MV-4-11 (cell line): Measurements from ENCODE around the gene PSPH.
"Not testable (repeated sequence)": the region's sequence is repeated elsewhere in the genome, so short reads cannot be mapped to it uniquely, and the experiment has no call there.

Experiments used
- DNase-seq: peaks from one replicate; lab custom pipeline; 2025; lab: John Stamatoyannopoulos, UW

The PSPH gene

DNA sequence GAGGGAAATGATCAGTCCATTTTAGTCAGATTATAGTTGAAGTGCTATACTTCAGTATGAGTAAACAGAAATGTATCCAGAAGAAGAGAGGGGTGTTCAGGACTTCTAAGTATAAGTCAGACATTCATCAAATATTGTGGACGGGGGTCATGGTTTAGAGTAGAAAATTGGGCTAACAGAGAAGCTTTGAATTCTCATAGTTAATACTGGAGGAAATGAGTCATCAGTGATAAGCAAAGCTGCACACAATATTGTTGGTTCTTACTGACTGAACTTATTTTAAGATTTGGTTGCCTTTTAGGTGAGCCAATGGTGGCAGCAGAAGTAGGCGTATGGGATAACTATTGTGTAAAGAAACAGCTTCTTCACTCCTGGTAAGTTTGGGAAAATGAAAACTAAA, 11.1 kb upstream of the PSPH start:
- peak; percentile 57 for DNase-seq

DNA sequence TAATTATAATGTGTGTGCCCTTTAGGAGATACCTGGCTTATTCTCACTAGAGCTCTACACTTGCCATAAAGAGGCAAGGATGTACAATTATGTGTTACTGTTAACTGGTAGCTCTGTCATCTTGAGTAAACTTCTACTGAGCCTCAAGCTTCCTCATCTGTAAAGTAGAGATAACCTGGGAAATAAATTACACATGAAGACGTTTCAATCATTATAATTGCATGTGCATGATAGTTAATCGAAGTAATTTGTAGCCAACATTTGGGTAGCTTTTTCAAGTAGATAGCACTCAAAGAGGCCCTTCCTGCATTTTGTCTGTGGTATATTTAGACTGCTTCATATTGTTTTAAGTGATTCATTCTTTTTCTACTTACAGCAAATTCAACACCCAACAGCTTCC, 2.7 kb upstream of the PSPH start:
- no peak for DNase-seq

DNA sequence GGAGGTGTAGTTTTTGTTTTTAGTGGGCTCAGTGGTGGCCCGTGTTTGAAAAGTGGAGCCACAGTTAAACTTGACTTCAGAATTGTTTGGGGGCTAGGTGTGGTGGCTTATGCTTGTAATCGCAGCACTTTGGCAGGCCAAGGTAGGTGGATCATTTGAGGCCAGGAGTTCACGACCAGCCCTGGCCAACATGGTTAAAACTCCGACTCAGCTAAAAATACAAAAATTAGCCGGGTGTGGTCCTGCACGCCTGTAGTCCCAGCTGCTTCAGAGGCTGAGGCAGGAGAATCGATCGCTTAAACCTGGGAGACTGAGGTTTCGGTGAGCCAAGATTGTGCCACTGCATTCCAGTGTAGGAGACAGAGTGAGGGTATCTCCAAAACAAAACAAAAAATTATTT, 2.1 kb upstream of the PSPH start:
- no peak for DNase-seq

DNA sequence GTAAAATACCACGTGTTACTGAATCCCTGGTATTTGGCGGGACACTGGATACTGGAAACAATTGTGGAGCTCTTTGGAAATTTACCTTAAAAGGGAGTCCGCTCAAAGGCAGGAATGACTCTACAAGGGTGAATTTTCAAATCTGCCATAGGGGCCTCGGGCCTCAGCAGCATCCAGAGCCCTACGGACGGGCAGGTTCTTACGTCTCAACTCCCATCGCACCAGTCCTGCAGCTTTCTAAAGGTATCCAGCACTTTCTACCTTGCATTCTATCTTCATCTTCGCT, 248 bp downstream of the PSPH start:
- no peak for DNase-seq

DNA sequence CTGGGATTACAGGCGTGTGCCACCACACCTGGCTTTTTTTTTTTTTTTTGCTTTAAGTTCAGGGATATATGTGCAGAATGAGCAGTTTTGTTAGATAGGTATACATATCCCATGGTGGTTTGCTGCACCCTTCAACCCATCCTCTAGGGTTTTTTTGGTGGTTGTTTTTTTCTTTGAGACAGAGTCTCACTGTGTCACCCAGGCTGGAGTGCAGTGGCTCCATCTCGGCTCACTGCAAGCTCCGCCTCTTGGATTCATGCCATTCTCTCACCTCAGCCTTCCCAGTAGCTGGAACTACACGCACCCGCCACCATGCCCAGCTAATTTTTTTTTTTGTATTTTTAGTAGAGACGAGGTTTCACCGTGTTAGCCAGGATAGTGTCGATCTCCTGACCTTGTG, 2.5 kb downstream of the PSPH start:
- DNase-seq = not testable (repeated sequence)

DNA sequence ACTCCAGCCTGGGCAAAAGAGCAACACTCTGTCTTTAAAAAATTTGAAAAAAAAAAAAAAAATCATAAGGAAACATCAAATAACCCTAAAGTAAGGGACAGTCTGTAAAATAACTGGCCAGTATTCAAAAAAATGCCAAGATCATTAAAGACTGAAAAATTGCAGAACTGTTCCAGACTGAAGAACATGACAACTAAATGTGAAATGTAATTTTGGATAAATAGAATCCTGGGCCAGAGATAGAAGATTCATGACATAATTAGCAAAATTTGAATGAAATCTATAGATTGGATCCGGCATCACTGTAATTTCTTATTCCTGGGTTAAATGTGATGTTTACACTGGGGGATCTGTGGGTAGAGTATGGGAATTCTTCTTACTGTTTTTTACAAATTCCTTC, 3.0 kb downstream of the PSPH start:
- no peak for DNase-seq

DNA sequence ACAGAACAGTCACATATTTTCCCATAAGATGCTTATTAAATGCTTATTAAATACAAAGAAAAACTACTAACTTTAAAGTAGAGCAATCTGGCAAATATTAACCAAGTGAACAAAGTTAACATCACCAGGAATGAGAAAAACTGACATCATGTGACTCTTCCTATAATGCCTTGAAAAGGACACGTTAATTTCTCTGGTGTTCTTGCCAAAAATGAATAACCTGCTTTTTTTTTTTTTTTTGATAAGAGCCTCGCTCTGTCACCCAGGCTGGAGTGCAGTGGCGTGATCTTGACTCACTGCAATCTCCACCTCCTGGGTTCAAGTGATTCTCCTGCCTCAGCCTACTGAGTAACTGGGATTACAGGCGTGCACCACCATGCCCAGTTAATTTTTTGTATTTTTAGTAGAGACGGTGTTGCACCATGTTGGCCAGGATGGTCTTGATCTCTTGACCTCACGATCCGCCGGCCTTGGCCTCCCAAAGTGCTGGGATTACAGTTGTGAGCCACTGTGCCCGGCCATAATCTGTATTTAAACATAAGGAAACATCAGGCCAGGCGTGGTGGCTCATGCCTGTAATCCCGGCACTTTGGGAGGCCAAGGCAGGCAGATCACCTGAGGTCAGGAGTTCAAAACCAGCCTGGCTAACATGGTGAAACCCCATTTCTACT, 3.7 kb downstream of the PSPH start:
- not testable (repeated sequence) for DNase-seq

DNA sequence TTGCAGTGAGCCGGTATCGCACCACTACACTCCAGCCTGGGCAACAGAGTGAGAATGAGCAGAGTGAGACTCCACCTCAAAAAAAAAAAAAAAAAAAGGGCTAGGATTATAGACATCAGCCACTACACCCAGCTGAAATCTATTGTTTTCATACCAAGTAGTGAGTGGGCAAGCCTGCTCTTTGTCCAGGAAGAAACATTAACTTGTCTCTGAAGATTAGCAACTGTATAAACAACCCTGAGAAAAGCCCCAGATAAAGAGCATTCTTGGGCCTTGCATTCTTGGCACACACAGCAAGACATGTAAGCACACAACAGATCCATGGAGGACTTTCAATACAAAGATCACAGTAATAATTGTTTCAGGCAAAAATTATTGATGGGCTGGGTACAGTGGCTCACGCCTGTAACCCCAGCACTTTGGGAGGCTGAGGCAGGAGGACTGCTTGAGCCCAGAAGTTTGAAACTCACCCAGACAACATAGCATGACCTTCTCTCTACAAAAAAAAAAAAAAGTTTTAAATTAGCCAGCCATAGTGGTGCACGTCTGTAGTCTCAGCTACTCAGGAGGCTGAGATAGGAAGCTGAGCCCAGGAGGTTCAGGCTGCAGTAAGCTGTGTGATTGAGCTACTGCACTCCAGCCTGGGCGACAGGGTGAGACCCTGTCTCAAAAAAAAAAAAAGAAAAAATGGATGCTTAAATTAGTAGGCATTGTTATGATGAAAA, 4.4 kb downstream of the PSPH start:
- no peak for DNase-seq

DNA sequence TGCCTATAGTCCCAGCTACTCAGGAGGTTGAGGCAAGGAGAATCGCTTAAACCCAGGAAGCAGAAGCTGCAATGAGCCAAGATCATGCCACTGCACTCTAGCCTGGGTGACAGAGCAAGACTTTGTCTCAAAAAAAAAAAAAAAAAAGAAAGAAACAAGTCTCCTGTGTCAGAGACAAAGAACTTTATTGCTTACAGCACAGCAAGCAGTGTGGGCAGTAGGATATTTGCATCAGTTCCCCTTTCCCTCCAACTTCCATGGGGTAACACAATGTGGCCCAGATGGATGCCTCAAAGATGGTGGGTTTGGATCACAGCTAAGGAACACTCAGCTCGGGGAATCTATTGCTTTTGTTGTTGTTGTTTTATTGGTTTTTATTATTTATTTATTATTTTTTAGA, 5.5 kb downstream of the PSPH start:
- peak; percentile 49 for DNase-seq

DNA sequence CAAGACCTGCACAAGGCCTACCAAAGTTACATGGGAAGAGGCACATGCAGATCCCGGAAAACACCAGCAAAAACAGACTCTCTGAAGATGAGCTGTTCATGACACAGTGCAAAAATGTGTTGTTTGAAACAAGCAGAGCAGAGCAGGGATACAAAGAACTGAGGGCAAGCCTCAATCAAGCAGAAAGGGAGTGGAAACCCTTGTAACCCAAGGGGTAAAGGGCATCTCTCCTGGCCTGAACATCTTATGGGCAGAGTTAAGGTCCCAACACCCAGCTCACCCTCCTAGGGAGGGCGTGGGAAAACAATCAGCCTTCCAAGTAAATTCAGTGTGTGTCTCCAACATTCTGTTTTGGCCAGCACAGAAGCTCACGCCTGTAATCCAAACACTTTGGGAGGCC, 10.5 kb downstream of the PSPH start:
- no peak for DNase-seq

DNA sequence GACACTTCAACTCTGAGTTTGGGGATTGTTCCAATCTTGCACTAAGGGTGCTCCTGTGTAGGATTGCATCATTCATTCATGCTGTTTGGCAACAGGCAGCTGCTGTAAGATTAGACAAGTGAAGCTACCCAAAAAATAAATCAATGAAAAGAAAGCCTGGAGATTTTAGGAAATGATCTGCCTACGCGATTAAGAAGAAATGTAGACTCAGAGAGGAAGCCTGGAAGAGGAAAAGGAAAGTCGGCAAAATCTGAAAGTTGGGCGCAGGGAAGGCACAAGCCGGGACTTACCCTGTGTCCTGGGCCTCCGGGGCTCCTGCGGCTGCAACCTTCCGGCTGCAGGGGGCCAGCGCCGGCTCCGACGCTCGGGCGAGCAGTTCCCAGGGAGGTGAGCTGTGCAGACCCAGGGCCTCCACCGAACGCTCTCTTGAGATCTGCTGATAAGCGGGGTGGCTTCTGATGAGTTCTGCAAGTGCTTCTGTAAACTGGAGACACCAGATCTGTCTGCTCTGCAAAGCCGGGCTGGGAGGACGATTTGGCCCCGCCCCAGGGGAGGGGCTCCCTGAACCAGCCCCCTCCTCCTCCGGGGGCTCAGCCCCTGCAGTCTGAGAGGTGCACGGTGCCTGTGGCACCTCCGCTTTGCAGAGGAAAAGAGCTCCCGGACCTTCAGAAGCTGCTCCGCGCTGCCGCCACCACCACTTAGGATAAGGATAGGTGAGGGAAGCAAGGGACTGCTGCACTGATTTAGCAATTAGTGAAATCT, 17.4 kb downstream of the PSPH start:
- DNase-seq = peak; percentile 71

DNA sequence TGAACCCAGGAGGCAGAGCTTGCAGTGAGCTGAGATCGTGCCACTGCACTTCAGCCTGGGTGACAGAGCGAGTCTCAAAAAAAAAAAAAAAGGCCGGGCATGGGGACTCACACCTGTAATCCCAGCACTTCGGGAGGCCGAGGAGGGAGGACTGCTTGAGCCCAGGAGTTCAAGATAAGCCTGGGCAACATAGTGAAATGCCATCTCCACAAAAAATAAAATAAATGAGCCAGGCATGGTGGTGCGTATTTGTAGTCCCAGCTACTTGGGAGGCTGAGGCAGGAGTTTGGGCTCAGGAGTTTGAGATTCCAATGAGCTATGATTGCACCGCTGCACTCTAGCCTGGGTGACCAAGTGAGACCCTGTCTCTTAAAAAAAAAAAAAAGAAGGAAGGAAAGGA, 18.7 kb downstream of the PSPH start:
- not testable (repeated sequence) for DNase-seq

DNA sequence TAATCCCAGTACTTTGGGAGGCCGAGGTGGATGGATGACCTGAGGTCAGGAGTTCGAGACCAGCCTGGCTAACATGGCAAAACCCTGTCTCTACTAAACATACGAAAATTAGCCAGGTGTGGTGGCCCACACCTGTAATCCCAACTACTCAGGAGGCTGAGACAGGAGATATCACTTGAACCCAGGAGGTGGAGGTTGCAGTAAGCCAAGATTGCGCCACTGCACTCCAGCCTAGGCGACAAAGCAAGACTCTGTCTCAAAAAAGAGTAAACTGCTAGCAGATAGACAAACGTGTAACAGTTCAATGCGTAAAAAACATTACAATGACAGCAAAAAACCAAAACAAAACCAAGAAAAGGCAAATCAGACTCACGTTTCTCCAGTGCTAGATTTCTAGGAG, 19.7 kb downstream of the PSPH start:
- DNase-seq = not testable (repeated sequence)

DNA sequence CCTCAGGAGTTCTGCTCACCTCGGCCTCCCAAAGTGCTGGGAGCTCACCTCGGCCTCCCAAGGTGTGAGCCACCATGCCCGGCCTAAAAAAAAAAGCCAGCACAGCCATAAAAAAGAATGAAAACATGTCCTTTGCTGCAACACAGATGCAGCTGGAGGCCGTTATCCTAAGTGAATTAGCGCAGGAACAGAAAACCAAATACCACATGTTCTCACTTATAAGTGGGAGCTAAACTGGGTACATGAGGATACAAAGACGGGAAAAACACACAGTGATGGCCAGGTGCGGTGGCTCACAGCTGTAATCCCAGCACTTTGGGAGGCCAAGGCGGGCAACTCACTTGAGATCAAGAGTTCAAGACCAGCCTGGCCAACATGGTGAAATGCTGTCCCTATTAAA, 20.9 kb downstream of the PSPH start:
- no peak for DNase-seq

DNA sequence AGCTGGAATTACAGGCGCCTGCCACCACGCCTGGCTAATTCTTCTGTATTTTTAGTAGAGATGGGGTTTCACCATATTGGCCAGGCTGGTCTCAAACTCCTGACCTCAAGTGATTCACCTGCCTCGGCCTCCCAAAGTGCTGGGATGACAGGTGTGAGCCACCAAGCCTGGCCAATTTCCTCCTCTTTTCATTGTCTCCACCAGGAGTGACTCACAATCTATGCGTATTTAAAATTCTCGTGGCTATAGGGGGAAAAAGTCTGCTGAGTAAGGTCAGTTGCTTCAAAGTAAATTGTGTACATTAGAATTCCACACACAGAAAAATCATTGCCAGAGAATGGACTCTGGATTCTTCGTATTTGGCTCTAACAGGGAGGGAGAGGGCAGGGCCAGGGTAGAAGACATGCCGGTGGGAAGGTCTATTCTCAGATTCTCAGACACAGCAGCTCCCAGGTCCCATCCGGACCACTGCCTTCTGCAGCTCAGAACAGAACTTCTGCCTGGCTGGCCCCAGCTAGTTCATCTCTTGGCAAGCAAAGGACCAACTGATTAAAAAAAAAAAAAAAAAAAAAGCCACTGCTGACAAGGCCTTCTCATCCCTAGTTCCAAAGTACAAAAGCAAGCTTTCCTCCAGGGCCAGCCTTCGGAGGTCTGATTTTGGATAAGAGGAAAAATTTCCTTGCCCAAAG, 22.2 kb downstream of the PSPH start:
- DNase-seq = no peak

DNA sequence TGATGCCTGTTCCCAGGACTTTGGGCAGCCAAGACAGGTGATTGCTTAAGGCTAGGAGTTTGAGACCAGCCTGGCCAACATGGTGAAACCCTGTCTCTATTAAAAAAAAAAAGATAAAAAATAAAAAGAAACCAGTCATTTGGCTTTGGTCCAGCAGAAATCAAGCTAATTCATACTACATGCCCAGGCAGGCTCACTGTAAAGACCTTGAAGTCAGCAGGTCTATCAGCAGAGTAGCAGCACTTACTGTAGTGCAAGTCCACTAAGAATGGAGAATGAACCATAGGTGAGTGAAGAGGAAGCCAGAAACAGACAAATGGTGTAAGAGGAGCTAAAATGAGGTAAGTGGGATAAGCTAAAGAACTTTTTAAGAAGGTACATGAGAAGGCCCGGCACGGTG, 24.7 kb downstream of the PSPH start:
- DNase-seq = no peak

DNA sequence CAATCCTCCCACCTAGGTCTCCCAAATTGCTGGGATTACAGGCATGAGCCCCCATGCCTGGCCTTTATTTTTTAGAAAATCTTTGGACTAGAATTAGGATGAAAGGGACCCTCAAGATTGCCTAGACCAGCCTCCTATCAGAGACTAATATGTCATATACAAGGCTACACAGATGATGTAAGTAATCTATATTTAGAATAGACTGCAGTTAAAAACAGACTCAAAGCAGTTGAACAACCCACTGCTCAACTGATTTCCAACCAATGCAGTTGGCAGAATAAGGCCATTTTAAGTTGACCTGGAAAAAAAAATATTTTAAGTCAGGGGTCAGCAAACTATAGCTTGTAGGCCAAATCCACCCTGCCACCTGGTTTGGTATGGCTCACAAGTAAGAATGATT, 27.7 kb downstream of the PSPH start:
- DNase-seq = peak; percentile 54

DNA sequence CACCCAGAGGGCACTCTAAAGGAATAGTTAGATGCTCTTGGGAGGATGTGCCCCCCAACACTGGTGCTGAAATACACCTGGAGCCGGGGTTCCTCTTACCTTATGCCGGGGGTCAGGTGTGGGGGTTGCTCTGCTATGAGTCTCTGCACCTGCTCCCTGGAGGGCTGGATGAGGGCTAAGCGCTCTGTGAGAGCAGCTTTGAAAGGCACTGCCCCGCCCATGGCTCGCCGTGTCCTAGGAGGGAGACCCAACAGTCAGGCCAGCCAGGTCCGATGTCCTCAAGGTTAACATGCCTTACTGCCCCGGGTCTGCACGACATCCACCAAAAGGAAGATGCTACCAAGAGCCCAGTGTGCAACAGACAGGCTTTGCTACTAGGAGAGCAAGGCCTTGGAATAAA, 31.7 kb downstream of the PSPH start:
- no peak for DNase-seq

DNA sequence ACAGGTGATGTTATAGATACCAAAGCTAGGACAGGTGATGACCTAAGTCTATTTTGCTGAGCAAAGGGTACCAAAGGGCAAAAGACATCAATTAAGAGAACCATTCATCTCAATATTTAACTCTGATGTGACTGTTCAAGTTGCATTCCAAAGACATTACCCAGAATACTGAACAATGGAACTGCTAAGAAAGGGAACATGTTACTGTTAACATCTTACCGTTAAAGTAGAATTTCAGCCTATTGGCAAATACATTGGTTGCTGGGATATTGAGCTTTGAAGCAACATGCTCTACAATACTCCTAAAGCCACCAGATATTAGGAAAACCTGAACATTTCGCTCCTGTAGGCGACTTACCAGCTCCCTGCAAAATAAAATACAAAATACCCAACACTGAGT, 34.2 kb downstream of the PSPH start:
- not testable (repeated sequence) for DNase-seq

DNA sequence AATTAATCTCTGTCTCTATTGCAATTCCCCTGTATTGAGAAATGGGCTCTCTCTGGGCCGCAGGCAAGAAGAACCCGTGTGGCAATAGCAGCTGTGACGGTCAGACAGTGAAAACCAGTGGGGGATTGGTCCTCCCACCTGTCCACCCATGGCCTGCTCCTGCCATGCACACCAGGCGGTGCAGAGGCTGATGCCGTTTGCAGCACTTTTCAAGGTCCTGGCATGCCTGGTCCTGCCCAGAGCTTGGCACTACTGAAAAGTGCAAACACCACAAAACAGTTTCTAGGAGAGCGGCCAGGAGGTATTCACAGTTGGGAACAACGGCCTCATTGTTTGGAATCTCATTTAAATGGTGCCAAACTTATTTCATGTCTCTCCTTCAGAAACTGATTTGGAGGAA, 41.5 kb downstream of the PSPH start:
- DNase-seq = no peak

DNA sequence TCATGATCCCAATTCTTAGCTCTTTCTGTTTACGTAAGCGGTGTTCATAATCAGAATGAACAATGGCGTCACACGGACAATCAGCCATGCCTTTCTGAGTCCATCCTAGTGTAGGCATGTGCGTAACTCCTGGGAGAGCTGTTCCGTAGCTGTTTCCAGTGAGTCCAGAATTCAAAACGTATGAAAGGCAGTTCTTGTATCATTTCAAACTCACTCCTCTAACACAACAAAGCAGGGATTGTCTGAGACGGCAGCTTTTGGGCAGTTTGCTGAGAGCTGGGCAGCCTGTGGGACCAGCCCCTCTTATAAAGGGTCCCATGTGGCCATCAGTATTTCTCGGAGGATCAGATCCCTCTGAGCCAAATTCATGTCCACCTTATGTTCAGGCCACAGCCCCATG, 43.4 kb downstream of the PSPH start:
- no peak for DNase-seq

DNA sequence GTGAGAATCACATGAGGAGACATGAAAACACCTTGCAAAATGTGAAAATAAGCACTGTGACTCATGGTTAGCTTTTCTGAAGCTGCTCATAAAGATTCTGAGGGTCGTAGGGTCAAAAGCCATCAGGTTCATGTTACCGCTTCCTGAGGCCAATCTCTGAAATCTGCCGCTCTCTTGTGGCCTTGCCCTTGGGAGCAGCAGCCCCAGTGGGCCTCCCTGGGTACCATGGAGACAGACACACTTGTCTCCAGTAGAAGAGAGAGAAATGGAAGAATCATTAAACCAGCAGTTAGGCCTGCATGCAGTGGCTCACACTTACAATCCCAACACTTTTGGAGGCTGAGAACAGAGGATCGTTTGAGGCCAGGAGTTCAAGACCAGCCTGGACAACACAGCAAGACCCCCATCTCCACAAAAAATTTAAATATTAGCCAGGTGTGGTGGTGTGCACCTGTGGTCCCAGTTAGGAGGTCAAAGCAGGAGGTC, 44.0 kb downstream of the PSPH start:
- DNase-seq = peak; percentile 38

DNA sequence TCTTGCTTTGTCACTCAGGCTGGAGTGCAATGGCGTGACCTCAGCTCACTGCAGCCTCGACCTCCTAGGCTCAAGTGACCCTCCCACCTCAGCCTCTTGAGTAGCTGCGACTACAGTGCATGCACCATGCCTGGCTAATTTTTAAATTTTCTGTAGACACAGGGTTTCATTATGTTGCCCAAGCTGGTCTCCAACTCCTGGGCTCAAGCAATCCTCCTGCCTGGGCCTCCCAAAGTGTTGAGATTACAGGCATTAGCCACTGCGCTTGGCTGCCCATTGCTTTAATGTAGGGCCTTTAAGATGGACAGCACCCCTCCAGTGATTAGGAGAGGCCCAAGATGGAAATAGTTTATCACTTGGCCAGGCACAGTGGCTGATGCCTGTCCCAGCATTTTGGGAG, 47.5 kb downstream of the PSPH start:
- no peak for DNase-seq
